ENCODE results near the gene MKRN2. TPM values are rescaled to one million over a fixed set of nuclear protein-coding genes. Genes with fewer than 3 reads are reported as not detected.

MKRN2 gene
- total and polyA plus RNA-seq, 12 donors = 26.0 to 51.0 (median 37.3) TPM

- TF ChIP-seq, protein P1, sequence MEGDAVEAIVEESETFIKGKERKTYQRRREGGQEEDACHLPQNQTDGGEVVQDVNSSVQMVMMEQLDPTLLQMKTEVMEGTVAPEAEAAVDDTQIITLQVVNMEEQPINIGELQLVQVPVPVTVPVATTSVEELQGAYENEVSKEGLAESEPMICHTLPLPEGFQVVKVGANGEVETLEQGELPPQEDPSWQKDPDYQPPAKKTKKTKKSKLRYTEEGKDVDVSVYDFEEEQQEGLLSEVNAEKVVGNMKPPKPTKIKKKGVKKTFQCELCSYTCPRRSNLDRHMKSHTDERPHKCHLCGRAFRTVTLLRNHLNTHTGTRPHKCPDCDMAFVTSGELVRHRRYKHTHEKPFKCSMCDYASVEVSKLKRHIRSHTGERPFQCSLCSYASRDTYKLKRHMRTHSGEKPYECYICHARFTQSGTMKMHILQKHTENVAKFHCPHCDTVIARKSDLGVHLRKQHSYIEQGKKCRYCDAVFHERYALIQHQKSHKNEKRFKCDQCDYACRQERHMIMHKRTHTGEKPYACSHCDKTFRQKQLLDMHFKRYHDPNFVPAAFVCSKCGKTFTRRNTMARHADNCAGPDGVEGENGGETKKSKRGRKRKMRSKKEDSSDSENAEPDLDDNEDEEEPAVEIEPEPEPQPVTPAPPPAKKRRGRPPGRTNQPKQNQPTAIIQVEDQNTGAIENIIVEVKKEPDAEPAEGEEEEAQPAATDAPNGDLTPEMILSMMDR (IDR thresholded peaks at IDR 0.05) = no peak
- Histone ChIP-seq H3K9me3 (no peaks in the 10 kb centered on the region), H3K4me1 (peaks cover 9 to 69% (median 59%) of the 10 kb centered on the region in 9 donors), H3K27ac (peak overlapping the region in 5 of 10 donors; percentile 48 to 98 (median 93)), H3K36me3 (no peaks in the 10 kb centered on the region), H3K27me3 (peaks cover 0 to 13% (median 0%) of the 10 kb centered on the region in 7 donors), H3K4me3 (peak overlapping the region in 6 of 10 donors; percentile 18 to 99 (median 50))
- WGBS, 2 donors = 66 to 68% methylated on average over 3 of the region's 3 CpGs
- DNase-seq (no peak), ATAC-seq (no peak)
- intact Hi-C loops (cut with DNase I) = loop anchor here in 4 of 10 donors (5.0 to 10.0 kb wide), 3 partner anchors 103 to 715 kb away; partner anchors contain the start of genes RAF1 (in 3 of the 4) and TAMM41 (in 1 of the 4)
These were observed 2.6 kb downstream of the MKRN2 start for GRCh38 chr3:12559520-12559919.

GRCh38 chr3:12560505-12561190, 3.8 kb downstream of the MKRN2 start:
- H3K36me3 ChIP-seq = peaks cover 0 to 5% (median 0%) of the 10 kb centered on the region in 9 donors

DNA sequence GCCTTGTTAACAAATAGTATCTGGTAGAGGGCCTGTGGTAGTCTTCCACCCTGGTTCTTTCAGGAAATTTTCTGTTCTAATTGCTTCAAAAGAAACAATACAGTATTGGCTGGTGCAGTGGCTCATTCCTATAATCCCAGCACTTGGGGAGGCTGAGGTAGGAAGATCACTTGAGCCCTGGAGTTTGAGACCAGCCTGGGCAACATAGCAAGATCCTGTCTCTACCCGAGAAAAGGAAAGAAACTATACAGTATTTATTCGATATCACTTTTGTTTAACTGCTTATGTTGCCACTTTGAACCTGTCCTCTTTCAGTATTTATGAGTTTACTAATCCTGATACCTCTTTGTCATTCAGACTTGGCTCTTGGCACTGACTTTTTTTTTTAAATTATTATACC, 4.5 kb downstream of the MKRN2 start:
- Histone ChIP-seq H3K9me3 (peaks cover 0 to 15% (median 6%) of the 10 kb centered on the region in 11 donors), H3K4me1 (peaks cover 5 to 59% (median 56%) of the 10 kb centered on the region in 9 donors), H3K27me3 (no peaks in the 10 kb centered on the region), H3K4me3 (no peak overlapping the region), H3K36me3 (peaks cover 0 to 10% (median 0%) of the 10 kb centered on the region in 9 donors), H3K27ac (peak overlapping the region in 8 of 10 donors; percentile 18 to 98 (median 66))
- DNase-seq (no peak), ATAC-seq (no peak)
- 91 to 92% methylated on average over 2 of the region's 2 CpGs for WGBS, 2 donors
- TF ChIP-seq, protein P1 (IDR thresholded peaks at IDR 0.05) = no peak
- intact Hi-C loops (cut with DNase I) = loop anchor here in 2 of 10 donors (5.0 to 10.0 kb wide), 3 partner anchors 101 to 163 kb away; partner anchors contain the start of gene RAF1 (in 1 of the 2)

More at GRCh38 chr3:12560505-12561190, 3.8 kb downstream of the MKRN2 start:
- Histone ChIP-seq H3K27ac (peak overlapping the region in 8 of 10 donors; percentile 18 to 98 (median 66)), H3K9me3 (peaks cover 0 to 7% (median under 1%) of the 10 kb centered on the region in 11 donors), H3K27me3 (peaks cover 0 to 2% (median 0%) of the 10 kb centered on the region in 7 donors), H3K4me1 (peaks cover 9 to 67% (median 60%) of the 10 kb centered on the region in 9 donors), H3K4me3 (peak overlapping the region in 6 of 10 donors; percentile 9 to 81 (median 22))
- 56 to 64% methylated on average over 5 of the region's 5 CpGs for WGBS, 2 donors
- ATAC-seq (peak in 3 of 8 donors; percentile 20 to 43 (median 37)), DNase-seq (no peak)
- TF ChIP-seq, protein P1 (IDR thresholded peaks at IDR 0.05) = no peak
- intact Hi-C loops (cut with DNase I) = loop anchor here in 2 of 10 donors (5.0 to 10.0 kb wide), 3 partner anchors 102 to 164 kb away; partner anchors contain the start of gene RAF1 (in 1 of the 2)

GRCh38 chr3:12562451-12562850, 5.6 kb downstream of the MKRN2 start:
- peaks cover 5 to 58% (median 55%) of the 10 kb centered on the region in 9 donors for H3K4me1 ChIP-seq
- ATAC-seq (no peak), DNase-seq (no peak)
- peaks cover 0 to 24% (median 8%) of the 10 kb centered on the region in 11 donors for H3K9me3 ChIP-seq
- H3K27me3 ChIP-seq = no peaks in the 10 kb centered on the region
- intact Hi-C loops (cut with DNase I) = loop anchor here in 2 of 10 donors (5.0 to 10.0 kb wide), 3 partner anchors 100 to 162 kb away; partner anchors contain the start of gene RAF1 (in 1 of the 2)
- H3K27ac ChIP-seq = peak overlapping the region in 4 of 10 donors; percentile 30 to 72 (median 50)
- H3K36me3 ChIP-seq = peaks cover 0 to 16% (median 0%) of the 10 kb centered on the region in 9 donors
- WGBS, 2 donors = 51 to 56% methylated on average over 1 of the region's 1 CpG
- H3K4me3 ChIP-seq = no peak overlapping the region
- TF ChIP-seq, protein P1 (IDR thresholded peaks at IDR 0.05) = no peak
